GM21825 (cell line): ENCODE measurements around the gene ANKRD29.
"Not testable (repeated sequence)": the region's sequence is repeated elsewhere in the genome, so short reads cannot be mapped to it uniquely, and the experiment has no call there.

ENCODE experiments used
- ATAC-seq: cut with Tn5 transposase; IDR thresholded peaks from one replicate; pipeline ENCODE4 v1.9.1; 2021; ENCODE audit warnings: mild to moderate bottlenecking, moderate library complexity; ENCODE audit not compliant: unreplicated experiment

ANKRD29 gene

GRCh38 chr18:23565916-23566547 is 96.7 kb downstream of the ANKRD29 start:
- ATAC-seq, result no peak

GRCh38 chr18:23563377-23564043 is 99.2 kb downstream of the ANKRD29 start:
- no peak for ATAC-seq

- ATAC-seq, result no peak
These were observed 102.5 kb downstream of the ANKRD29 start for GRCh38 chr18:23560186-23560585.

- not testable (repeated sequence) for ATAC-seq
These were observed 105.2 kb downstream of the ANKRD29 start for GRCh38 chr18:23557511-23557910.

- no peak for ATAC-seq
These were observed 106.4 kb downstream of the ANKRD29 start for GRCh38 chr18:23556145-23556780.

GRCh38 chr18:23553887-23554286 is 108.8 kb downstream of the ANKRD29 start:
- no peak for ATAC-seq

- ATAC-seq, result no peak
These were observed 110.2 kb downstream of the ANKRD29 start for GRCh38 chr18:23552505-23552904.

- no peak for ATAC-seq
These were observed 110.7 kb downstream of the ANKRD29 start for GRCh38 chr18:23551978-23552377.

- no peak for ATAC-seq
These were observed 111.8 kb downstream of the ANKRD29 start for GRCh38 chr18:23550898-23551297.
